ENCODE results near the gene TANK.

- no peak for TF ChIP-seq CTCF (conservative IDR thresholded peaks at IDR 0.05 in 1 of 2, IDR thresholded peaks at IDR 0.05 in 1 of 2; ENCODE audit: low read depth in 1 of 2, low read length in 2 of 2)
- TF ChIP-seq EZH2 (IDR thresholded peaks at IDR 0.05; ENCODE audit: low read length, missing control alignments): no peak
Measured at GRCh38 chr2:161204846-161205245, 44.6 kb downstream of the TANK start.

Data from fibroblast of lung (primary cell).